HG03045 (cell line): ENCODE results near the gene CDHR3.
"Not testable (repeated sequence)": the region's sequence is repeated elsewhere in the genome, so short reads cannot be mapped to it uniquely, and the experiment has no call there.

ENCODE experiments used
- ATAC-seq: cut with Tn5 transposase; IDR thresholded peaks from one replicate; pipeline ENCODE4 v1.9.1; 2021; ENCODE audit warnings: mild to moderate bottlenecking, moderate library complexity; ENCODE audit not compliant: unreplicated experiment

CDHR3 gene

GRCh38 chr7:105963038-105963667 is at the start of gene CDHR3:
Gene CDHR3 (plus strand): TSS chr7:105963264. CDS start chr7:105963319, 55 bp downstream.
- ATAC-seq = no peak

- ATAC-seq = no peak
These were observed 49.1 kb upstream of the CDHR3 start for GRCh38 chr7:105913947-105914346.

- ATAC-seq = no peak
These were observed 46.5 kb upstream of the CDHR3 start for GRCh38 chr7:105916603-105917002.

- no peak for ATAC-seq
These were observed 45.4 kb upstream of the CDHR3 start for GRCh38 chr7:105917659-105918058.

GRCh38 chr7:105920766-105921165 is 42.3 kb upstream of the CDHR3 start:
- no peak for ATAC-seq

GRCh38 chr7:105924945-105925344 is 38.1 kb upstream of the CDHR3 start:
- no peak for ATAC-seq

GRCh38 chr7:105926131-105926530 is 36.9 kb upstream of the CDHR3 start:
- no peak for ATAC-seq

- ATAC-seq = no peak
These were observed 31.9 kb upstream of the CDHR3 start for GRCh38 chr7:105931179-105931578.

GRCh38 chr7:105932835-105933477 is 30.1 kb upstream of the CDHR3 start:
- no peak for ATAC-seq

- ATAC-seq = no peak
These were observed 28.4 kb upstream of the CDHR3 start for GRCh38 chr7:105934572-105935185.

GRCh38 chr7:105935250-105935649 is 27.8 kb upstream of the CDHR3 start:
- no peak for ATAC-seq

GRCh38 chr7:105937411-105937810 is 25.7 kb upstream of the CDHR3 start:
- ATAC-seq = no peak

GRCh38 chr7:105940109-105940508 is 23.0 kb upstream of the CDHR3 start:
- no peak for ATAC-seq

- no peak for ATAC-seq
These were observed 21.5 kb upstream of the CDHR3 start for GRCh38 chr7:105941596-105941995.

GRCh38 chr7:105943486-105943885 is 19.6 kb upstream of the CDHR3 start:
- ATAC-seq = no peak

GRCh38 chr7:105945848-105946247 is 17.2 kb upstream of the CDHR3 start:
- no peak for ATAC-seq

- no peak for ATAC-seq
These were observed 11.5 kb upstream of the CDHR3 start for GRCh38 chr7:105951597-105951996.

- ATAC-seq = no peak
These were observed 10.0 kb upstream of the CDHR3 start for GRCh38 chr7:105952917-105953595.

- ATAC-seq = no peak
These were observed 8.4 kb upstream of the CDHR3 start for GRCh38 chr7:105954711-105955110.

GRCh38 chr7:105955651-105956466 is 7.2 kb upstream of the CDHR3 start:
- not testable (repeated sequence) for ATAC-seq

GRCh38 chr7:105958012-105958411 is 5.1 kb upstream of the CDHR3 start:
- no peak for ATAC-seq
